ENCODE results near the gene ZNHIT3. TPM values are rescaled to one million over a fixed set of nuclear protein-coding genes. Genes with fewer than 3 reads are reported as not detected.

The ZNHIT3 gene
- total RNA-seq, 1 experiment from 2014 or later, result 37.9 TPM

- no peaks in the 10 kb centered on the region for H3K9me2 ChIP-seq (replicated peaks; ENCODE audit: low read length)
- H3K79me2 ChIP-seq (ENCODE audit: low read length), result no peaks in the 10 kb centered on the region
- no peak overlapping the region for H3K27ac ChIP-seq (ENCODE audit: low read length)
- POLR2A ChIA-PET (ENCODE audit: unreplicated experiment), result no interaction called here
- peaks cover 20% of the 10 kb centered on the region for H3K36me3 ChIP-seq (ENCODE audit: low read depth, low read length)
- H3K9ac ChIP-seq (ENCODE audit: low read length), result no peak overlapping the region
- intact Hi-C loops (cut with micrococcal nuclease), result no loop called here
- TF ChIP-seq EZH2 (IDR thresholded peaks at IDR 0.05; ENCODE audit: low read length, unreplicated experiment), result no peak
- TF ChIP-seq, protein P1, sequence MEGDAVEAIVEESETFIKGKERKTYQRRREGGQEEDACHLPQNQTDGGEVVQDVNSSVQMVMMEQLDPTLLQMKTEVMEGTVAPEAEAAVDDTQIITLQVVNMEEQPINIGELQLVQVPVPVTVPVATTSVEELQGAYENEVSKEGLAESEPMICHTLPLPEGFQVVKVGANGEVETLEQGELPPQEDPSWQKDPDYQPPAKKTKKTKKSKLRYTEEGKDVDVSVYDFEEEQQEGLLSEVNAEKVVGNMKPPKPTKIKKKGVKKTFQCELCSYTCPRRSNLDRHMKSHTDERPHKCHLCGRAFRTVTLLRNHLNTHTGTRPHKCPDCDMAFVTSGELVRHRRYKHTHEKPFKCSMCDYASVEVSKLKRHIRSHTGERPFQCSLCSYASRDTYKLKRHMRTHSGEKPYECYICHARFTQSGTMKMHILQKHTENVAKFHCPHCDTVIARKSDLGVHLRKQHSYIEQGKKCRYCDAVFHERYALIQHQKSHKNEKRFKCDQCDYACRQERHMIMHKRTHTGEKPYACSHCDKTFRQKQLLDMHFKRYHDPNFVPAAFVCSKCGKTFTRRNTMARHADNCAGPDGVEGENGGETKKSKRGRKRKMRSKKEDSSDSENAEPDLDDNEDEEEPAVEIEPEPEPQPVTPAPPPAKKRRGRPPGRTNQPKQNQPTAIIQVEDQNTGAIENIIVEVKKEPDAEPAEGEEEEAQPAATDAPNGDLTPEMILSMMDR (conservative IDR thresholded peaks at IDR 0.05; ENCODE audit: low read depth, low read length), result no peak
- no peak for TF ChIP-seq EZH2phosphoT487 (IDR thresholded peaks at IDR 0.05; ENCODE audit: borderline replicate concordance, low read length)
- no peak overlapping the region for H3K4me2 ChIP-seq (ENCODE audit: low read length)
- no peaks in the 10 kb centered on the region for H3K27me3 ChIP-seq (ENCODE audit: low read length)
- no peaks in the 10 kb centered on the region for H3F3A ChIP-seq (ENCODE audit: low read length, unreplicated experiment)
- no peak for ATAC-seq
- H3K4me1 ChIP-seq (ENCODE audit: insufficient read depth, low read length), result no peaks in the 10 kb centered on the region
- no peak for DNase-seq
- BruUV-seq (replicated peaks), result no TSS peak
- no peak overlapping the region for H2AFZ ChIP-seq (ENCODE audit: low read length)
- no peaks in the 10 kb centered on the region for H4K20me1 ChIP-seq (ENCODE audit: low read length)
- CTCF ChIA-PET, result no interaction called here
- no peaks in the 10 kb centered on the region for H3K9me3 ChIP-seq (ENCODE audit: low read length)
- H3K4me3 ChIP-seq (ENCODE audit: low read length), result no peak overlapping the region
Measured at GRCh38 chr17:36498155-36498554, 11.7 kb downstream of the ZNHIT3 start.

- no peak for ATAC-seq
- no peak overlapping the region for H3K27ac ChIP-seq (ENCODE audit: low read length)
- H2AFZ ChIP-seq (ENCODE audit: low read length), result no peak overlapping the region
- H3K9ac ChIP-seq (ENCODE audit: low read length), result no peak overlapping the region
- no TSS peak for BruUV-seq (replicated peaks)
- H3K9me3 ChIP-seq (ENCODE audit: low read length), result no peaks in the 10 kb centered on the region
- no peaks in the 10 kb centered on the region for H3K9me2 ChIP-seq (replicated peaks; ENCODE audit: low read length)
- intact Hi-C loops (cut with micrococcal nuclease), result no loop called here
- no peaks in the 10 kb centered on the region for H3K79me2 ChIP-seq (ENCODE audit: low read length)
- H3K4me3 ChIP-seq (ENCODE audit: low read length), result no peak overlapping the region
- ChIA-PET POLR2A (ENCODE audit: unreplicated experiment) (no interaction called here), CTCF (no interaction called here)
- H3K4me2 ChIP-seq (ENCODE audit: low read length), result no peak overlapping the region
- H3K36me3 ChIP-seq (ENCODE audit: low read depth, low read length), result peaks cover 20% of the 10 kb centered on the region
- no peaks in the 10 kb centered on the region for H3K27me3 ChIP-seq (ENCODE audit: low read length)
- H3K4me1 ChIP-seq (ENCODE audit: insufficient read depth, low read length), result no peaks in the 10 kb centered on the region
- DNase-seq, result no peak
- TF ChIP-seq EZH2 (IDR thresholded peaks at IDR 0.05; ENCODE audit: low read length, unreplicated experiment) (no peak), EZH2phosphoT487 (IDR thresholded peaks at IDR 0.05; ENCODE audit: borderline replicate concordance, low read length) (no peak)
- TF ChIP-seq, protein P1 (conservative IDR thresholded peaks at IDR 0.05; ENCODE audit: low read depth, low read length), result no peak
- H4K20me1 ChIP-seq (ENCODE audit: low read length), result no peaks in the 10 kb centered on the region
- no peaks in the 10 kb centered on the region for H3F3A ChIP-seq (ENCODE audit: low read length, unreplicated experiment)
Measured at GRCh38 chr17:36498560-36499300, 12.2 kb downstream of the ZNHIT3 start.

DNA sequence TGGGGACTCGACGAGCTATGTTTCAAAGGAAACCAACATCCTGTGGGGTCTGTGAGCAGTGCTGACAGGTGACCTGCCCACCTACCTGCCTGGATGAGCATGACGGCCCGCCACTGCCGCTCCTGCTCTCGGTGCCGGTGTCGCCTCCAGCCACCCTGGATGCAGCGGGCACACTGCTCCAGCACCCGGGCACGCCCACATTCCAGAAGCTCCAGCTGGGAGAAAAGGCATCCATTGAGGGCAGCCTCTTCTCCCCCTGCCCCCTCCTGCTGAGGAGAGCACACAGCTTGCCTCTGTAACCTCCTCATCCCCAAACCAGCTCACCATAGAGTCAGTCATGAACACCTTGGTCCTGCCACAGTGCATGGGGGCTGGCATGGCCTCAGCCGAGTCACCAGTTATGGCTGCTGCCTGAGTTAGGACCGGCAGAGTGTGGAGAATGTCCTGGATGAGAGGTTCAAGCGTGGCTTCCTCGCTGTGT is 14.3 kb downstream of the ZNHIT3 start:
- BruUV-seq (replicated peaks), result no TSS peak
- Histone ChIP-seq H3K79me2 (ENCODE audit: low read length) (no peaks in the 10 kb centered on the region), H3K27me3 (ENCODE audit: low read length) (no peaks in the 10 kb centered on the region), H3K4me1 (ENCODE audit: insufficient read depth, low read length) (no peaks in the 10 kb centered on the region), H3K27ac (ENCODE audit: low read length) (no peak overlapping the region), H3K4me2 (ENCODE audit: low read length) (no peak overlapping the region), H3K9me3 (ENCODE audit: low read length) (no peaks in the 10 kb centered on the region), H2AFZ (ENCODE audit: low read length) (no peak overlapping the region), H4K20me1 (ENCODE audit: low read length) (no peaks in the 10 kb centered on the region), H3K9me2 (replicated peaks; ENCODE audit: low read length) (no peaks in the 10 kb centered on the region), H3K9ac (ENCODE audit: low read length) (no peak overlapping the region), H3K36me3 (ENCODE audit: low read depth, low read length) (peaks cover 6% of the 10 kb centered on the region; the same call in 1 of the 2 replicates), H3K4me3 (ENCODE audit: low read length) (no peak overlapping the region), H3F3A (ENCODE audit: low read length, unreplicated experiment) (no peaks in the 10 kb centered on the region)
- no peak for ATAC-seq
- no peak for DNase-seq
- ChIA-PET POLR2A (ENCODE audit: unreplicated experiment) (no interaction called here), CTCF (no interaction called here)
- intact Hi-C loops (cut with micrococcal nuclease), result no loop called here
- TF ChIP-seq EZH2 (IDR thresholded peaks at IDR 0.05; ENCODE audit: low read length, unreplicated experiment) (no peak), EZH2phosphoT487 (IDR thresholded peaks at IDR 0.05; ENCODE audit: borderline replicate concordance, low read length) (no peak)
- TF ChIP-seq, protein P1 (conservative IDR thresholded peaks at IDR 0.05; ENCODE audit: low read depth, low read length), result no peak
